Myocyte (in vitro differentiated cells): ENCODE data around the gene BEND7. TPM values are rescaled to one million over a fixed set of nuclear protein-coding genes. Genes with fewer than 3 reads are reported as not detected.
"Not testable (repeated sequence)": the region's sequence is repeated elsewhere in the genome, so short reads cannot be mapped to it uniquely, and the experiment has no call there.

Source experiments
- DNase-seq: peaks from one replicate; pipeline ENCODE4 v3.0.0-alpha.2; 2012; ENCODE audit warnings: low read depth
- polyA plus RNA-seq: library from polyadenylated mRNA; unstranded; fragments of >200 nt; gene quantifications from one replicate; pipeline ENCODE4 v1.2.1, GENCODE V29; 2012; ENCODE audit warnings: missing spikeins
- total RNA-seq: library from RNA; depleted of rRNA; stranded (reverse); fragments of >200 nt; gene quantifications from 2 replicates; pipeline ENCODE4 v1.2.3, GENCODE V29; 2014

Gene BEND7
- total RNA-seq: 5.8 and 11.2 TPM in 2 replicates
- polyA plus RNA-seq: 12.7 TPM

- DNase-seq: peak; percentile 53
Measured at GRCh38 chr10:13528875-13529713, at the start of gene BEND7. Gene BEND7, minus strand, starts transcription at chr10:13529014. Its CDS starts 481 bp downstream, at chr10:13528533.

GRCh38 chr10:13573960-13574359 is 45.1 kb upstream of the BEND7 start:
- DNase-seq: no peak

- no peak for DNase-seq
Measured at GRCh38 chr10:13571541-13571940, 42.7 kb upstream of the BEND7 start.

GRCh38 chr10:13567030-13567429 is 38.2 kb upstream of the BEND7 start:
- no peak for DNase-seq

GRCh38 chr10:13564576-13564975 is 35.8 kb upstream of the BEND7 start:
- DNase-seq: no peak

- DNase-seq: peak; percentile 3
Measured at GRCh38 chr10:13563481-13564445, 34.9 kb upstream of the BEND7 start.

GRCh38 chr10:13560597-13560996 is 31.8 kb upstream of the BEND7 start:
- peak; percentile 19 for DNase-seq

GRCh38 chr10:13559124-13559700 is 30.4 kb upstream of the BEND7 start:
- DNase-seq: no peak

- DNase-seq: no peak
Measured at GRCh38 chr10:13555884-13556510, 27.2 kb upstream of the BEND7 start.

GRCh38 chr10:13550802-13551201 is 22.0 kb upstream of the BEND7 start:
- no peak for DNase-seq

- DNase-seq: no peak
Measured at GRCh38 chr10:13542533-13542932, 13.7 kb upstream of the BEND7 start.

GRCh38 chr10:13537985-13538384 is 9.2 kb upstream of the BEND7 start:
- DNase-seq: not testable (repeated sequence)

GRCh38 chr10:13536674-13537366 is 8.0 kb upstream of the BEND7 start:
- DNase-seq: peak; percentile 70

- no peak for DNase-seq
Measured at GRCh38 chr10:13535346-13535745, 6.5 kb upstream of the BEND7 start.

GRCh38 chr10:13529714-13529973 is 830 bp upstream of the BEND7 start:
- DNase-seq: no peak

- DNase-seq: peak; percentile 18
Measured at GRCh38 chr10:13528123-13528874, 515 bp downstream of the BEND7 start.

- DNase-seq: peak; percentile 9
Measured at GRCh38 chr10:13527864-13528122, 1.0 kb downstream of the BEND7 start.

- peak; percentile 34 for DNase-seq
Measured at GRCh38 chr10:13526948-13527863, 1.6 kb downstream of the BEND7 start.

GRCh38 chr10:13525663-13526062 is 3.2 kb downstream of the BEND7 start:
- DNase-seq: no peak
